ENCODE data around the gene RPA1.

Gene RPA1

DNA sequence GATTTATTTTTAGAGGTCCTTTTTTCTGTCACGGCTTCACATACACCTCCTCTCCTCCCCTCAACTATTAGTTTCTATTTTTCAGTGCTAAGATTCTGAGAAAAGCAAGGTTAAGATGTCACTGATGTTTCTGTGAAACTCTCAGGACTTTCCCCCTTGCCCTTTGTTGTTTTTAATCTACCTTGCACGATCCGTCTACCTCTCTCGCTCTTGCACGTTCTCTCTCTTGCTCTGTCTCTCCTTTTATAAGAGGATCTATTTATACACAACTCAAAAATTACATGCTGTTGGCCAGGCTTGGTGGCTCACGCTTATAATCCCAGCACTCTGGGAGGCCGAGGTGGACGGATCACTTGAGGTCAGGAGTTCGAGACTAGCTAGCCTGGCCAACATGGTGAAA lies 43.6 kb downstream of the RPA1 start:
- in situ Hi-C loops (cut with MboI; ENCODE audit: low sequenced_read_pairs) = no loop called here

DNA sequence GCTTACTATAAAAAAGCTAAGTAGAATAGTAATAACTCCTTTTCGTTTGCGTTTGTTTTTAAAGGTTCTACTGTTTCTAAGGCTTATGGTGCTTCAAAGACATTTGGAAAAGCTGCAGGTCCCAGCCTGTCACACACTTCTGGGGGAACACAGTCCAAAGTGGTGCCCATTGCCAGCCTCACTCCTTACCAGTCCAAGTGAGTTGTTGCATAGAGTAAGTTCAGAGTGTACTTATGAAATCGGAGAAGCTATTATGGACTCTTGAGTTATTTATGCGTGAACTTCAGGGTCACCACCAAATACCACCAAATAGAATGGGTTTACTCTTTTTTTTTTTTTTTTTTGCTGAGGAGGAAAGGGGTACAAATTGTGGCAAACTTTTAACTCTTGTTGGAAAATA lies 45.8 kb downstream of the RPA1 start:
- in situ Hi-C loops (cut with MboI; ENCODE audit: low sequenced_read_pairs) = loop anchor here (25.0 kb wide), 1 partner anchor 412 kb away; no protein-coding TSS in a partner anchor

DNA sequence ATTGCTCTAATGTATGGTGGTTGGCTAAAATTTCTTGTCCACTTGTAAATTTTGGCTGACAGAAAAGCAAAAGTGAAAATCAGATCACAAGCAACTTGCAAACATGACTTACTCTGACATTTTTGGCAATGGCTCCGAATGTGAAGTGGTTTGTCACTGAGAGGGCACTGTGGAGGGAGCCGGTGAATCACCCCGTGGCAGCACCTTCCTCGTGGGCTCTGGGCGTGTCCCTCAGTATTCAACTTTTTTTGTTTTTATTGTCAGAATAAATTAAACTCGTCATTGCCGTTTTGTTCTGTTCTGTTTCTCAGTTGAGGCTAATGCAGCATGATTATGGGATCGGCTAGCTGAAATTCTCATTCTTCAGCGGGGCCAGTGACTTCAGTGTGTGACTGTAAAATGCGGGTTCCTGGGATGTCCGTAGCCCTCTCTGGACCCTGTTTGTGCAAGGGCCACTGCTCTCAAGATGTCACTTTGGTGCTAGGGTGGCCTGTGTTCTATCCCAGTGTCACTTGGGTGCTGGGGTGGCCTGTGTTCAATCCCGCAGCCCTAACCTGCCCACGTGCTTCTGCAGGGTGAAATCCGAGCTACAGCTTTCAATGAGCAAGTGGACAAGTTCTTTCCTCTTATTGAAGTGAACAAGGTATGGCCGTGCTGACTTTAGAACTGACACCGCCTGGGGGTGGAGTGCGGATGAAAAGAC lies 48.8 kb downstream of the RPA1 start:
- in situ Hi-C loops (cut with MboI; ENCODE audit: low sequenced_read_pairs) = loop anchor here (25.0 kb wide), 1 partner anchor 409 kb away; no protein-coding TSS in a partner anchor

DNA sequence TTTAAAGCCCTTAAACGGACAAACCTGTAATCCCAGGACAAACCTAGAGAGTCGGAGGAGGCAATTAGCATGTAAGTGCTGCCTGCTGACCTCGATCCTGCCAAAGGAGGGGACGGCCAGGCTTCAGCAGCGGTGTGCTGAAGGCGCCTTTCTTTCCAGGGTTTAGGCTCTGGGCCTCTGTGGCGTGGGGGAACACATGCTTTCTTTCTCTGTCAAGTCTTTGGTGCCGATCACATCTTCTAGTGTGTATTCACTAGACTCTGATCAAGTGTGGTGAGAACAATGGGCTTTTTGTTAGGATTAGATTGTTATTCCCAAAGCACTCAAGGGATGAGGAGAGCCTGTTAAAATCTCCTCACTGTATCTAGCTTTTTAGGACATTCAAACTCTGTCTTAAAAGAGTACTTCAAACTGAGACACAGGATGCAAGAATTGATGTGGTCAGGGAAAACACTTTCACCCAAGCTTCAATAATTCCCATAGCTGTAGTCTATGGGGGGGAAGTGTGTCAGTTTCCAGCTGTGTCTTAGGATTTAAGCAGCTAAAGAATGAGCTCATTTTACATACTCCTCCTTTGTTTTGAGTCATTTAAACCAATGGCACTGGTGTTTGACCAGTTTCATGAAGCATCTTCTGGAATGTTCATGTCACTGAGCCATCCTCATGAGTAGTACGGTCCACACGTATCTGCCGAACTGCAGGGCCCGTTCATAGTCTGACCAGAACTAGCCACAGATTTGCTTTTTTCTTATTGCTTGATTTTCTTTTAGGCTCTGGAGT lies 51.2 kb downstream of the RPA1 start:
- in situ Hi-C loops (cut with MboI; ENCODE audit: low sequenced_read_pairs) = loop anchor here (25.0 kb wide), 1 partner anchor 406 kb away; no protein-coding TSS in a partner anchor

DNA sequence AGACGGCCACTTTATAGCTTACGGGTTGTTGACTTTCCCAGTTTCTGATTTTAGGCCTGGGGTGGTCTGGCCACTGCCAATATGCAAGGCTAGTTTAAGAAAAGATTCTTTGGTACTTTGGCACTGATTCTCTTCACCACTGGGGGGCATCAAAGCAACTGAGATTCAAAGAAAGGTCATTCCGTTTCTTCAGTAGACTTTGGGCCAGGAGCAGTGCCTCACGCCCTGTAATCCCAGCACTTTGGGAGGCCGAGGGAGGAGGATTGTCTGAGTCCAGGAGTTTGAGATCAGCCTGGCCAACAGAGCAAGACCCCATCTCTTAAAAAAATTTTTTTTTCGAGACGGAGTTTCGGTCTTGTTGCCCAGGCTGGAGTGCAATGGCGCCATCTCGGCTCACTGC lies 53.0 kb downstream of the RPA1 start:
- in situ Hi-C loops (cut with MboI; ENCODE audit: low sequenced_read_pairs) = loop anchor here (25.0 kb wide), 1 partner anchor 404 kb away; no protein-coding TSS in a partner anchor

DNA sequence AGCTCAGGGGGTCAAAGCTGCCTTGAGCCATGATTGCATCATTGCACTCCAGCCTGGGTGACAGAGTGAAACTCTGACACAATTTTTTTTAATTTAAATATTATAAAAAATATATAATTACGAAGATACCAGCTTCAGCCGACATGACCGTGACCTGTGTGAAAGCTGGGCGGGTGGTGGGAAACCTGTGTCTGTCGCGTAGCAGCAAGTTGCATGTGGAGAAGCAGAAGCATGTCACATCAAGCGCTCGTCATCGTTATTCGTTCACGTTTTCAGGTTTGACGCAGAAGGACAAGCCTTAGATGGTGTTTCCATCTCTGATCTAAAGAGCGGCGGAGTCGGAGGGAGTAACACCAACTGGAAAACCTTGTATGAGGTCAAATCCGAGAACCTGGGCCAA lies 53.7 kb downstream of the RPA1 start:
- in situ Hi-C loops (cut with MboI; ENCODE audit: low sequenced_read_pairs) = loop anchor here (25.0 kb wide), 1 partner anchor 404 kb away; no protein-coding TSS in a partner anchor

DNA sequence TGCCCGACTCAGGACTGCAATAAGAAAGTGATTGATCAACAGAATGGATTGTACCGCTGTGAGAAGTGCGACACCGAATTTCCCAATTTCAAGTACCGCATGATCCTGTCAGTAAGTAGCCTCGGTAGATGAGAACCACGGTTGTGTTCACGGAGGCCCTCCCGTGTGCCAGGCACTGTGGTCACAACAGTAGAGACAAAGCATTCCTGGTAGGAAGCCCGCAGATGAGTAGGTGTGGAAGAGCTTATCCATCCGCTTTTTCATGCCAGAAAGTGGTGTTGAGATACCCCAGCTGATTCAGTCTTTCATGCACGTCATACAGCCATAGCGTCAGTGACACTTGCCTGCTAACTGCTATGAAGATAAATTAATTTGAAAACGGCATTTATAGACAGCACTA lies 58.9 kb downstream of the RPA1 start:
- in situ Hi-C loops (cut with MboI; ENCODE audit: low sequenced_read_pairs) = loop anchor here (25.0 kb wide), 1 partner anchor 399 kb away; no protein-coding TSS in a partner anchor

DNA sequence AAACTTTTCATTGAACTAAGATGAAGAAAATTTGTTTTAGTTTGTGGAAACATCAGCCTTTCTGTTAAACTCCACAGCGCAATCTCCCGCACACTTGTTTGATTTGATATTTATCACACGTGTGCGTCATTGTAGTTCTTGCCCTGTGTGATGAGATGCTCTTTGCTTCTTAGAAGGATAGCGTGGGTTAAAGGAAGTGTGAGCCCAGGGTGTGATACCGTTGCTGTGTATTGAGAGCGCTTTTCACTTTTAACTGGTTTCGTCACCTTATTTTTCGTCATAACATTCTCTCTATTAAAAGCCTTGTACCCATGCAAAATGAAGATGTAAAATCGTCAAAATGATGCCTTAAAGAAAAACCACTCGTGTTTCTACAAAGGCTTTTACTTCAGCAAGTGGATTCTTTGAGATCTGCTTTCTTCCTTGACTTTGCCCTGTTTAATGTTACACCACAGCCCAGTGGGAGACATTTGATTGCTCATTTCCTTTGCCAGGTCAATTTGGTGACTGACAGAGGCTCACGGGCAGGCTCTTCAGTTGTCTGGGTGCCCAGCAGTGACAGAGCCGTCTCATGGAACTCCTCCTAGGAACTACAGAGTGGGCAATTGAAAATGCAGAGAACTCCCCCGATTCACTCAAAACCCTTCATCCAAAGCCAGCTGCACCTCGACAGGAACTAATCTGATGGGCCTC lies 61.1 kb downstream of the RPA1 start:
- in situ Hi-C loops (cut with MboI; ENCODE audit: low sequenced_read_pairs) = loop anchor here (25.0 kb wide), 1 partner anchor 396 kb away; no protein-coding TSS in a partner anchor

DNA sequence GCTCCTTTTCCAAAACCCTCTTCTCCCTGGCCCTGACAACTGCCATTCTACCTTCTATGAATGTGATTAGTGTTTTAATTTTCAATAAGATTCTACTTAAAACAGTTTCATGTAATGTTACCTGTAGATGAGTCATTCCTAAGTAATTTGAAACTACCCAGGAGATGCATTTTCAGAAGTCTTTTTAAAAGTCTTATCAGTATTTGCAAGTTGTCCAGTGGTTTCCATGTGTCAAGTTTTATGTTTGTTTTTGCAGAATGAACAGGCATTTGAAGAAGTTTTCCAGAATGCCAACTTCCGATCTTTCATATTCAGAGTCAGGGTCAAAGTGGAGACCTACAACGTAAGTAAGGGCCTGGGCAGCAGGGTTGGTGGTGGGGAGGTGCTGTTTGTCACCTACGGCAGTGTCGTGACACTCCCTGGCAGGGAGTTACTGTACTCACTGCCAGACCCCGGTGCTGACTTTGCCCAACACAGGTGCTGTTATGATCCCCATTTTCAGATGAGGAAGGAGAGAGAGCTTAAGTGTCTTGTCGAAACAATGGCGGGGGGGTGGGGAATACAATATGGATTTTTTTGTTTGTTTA lies 65.0 kb downstream of the RPA1 start:
- in situ Hi-C loops (cut with MboI; ENCODE audit: low sequenced_read_pairs) = loop anchor here (25.0 kb wide), 1 partner anchor 392 kb away; no protein-coding TSS in a partner anchor

DNA sequence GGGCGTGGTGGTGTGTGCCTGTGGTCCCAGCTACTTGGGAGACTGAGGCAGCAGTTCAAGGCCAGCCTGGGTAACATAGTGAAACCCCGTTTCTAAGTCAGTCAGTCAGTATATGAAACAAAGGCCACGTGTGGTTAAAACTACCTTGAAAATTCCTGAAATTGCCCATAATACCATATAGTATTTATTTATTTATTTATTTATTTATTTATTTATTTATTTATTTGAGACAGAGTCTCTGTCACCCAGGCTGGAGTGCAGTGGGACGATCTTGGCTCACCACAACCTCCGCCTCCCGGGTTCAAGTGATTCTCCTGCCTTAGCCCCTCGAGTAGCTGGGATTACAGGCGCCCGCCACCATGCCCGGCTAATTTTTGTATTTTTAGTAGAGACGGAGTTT lies 65.7 kb downstream of the RPA1 start:
- in situ Hi-C loops (cut with MboI; ENCODE audit: low sequenced_read_pairs) = loop anchor here (25.0 kb wide), 1 partner anchor 392 kb away; no protein-coding TSS in a partner anchor

DNA sequence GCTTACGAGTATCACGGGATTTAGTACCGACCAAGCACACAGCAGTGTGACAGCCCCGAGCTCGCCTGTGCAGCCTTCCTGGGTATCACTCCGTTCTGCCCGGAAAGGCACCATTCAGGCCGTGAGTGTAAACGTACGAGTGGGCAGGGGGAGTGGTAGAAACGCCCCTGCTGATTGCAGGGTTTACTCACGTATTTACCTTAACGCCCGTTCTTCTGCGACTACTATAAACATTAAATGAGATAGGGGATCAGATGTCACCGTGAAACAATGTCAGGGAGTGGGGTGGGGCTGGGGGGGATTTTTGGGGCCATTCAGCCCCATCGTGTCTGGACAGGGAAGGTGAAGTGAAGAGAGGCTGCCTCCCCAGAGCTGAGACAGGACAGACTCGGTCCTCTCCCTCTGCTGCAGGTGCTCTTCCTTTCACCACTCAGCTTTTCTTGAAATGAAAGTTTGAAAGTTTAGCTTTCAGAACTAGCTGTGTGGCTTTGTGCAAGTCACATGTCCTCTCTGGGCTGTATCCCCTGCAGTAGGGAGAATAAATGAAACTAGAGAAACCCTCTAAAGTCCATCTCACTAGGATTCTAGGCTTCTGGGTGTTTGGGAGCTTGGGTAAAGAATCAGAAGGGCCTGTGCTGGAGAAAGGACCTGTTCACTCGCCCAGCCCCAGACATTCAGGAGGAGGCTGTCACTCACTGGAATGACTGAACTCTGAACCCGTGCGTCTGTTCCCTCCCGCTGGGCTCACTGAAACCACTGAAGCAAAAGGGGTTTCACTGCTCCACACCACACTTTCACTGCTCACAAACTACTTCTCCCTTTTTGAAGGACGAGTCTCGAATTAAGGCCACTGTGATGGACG lies 66.7 kb downstream of the RPA1 start:
- in situ Hi-C loops (cut with MboI; ENCODE audit: low sequenced_read_pairs) = loop anchor here (25.0 kb wide), 1 partner anchor 391 kb away; no protein-coding TSS in a partner anchor

DNA sequence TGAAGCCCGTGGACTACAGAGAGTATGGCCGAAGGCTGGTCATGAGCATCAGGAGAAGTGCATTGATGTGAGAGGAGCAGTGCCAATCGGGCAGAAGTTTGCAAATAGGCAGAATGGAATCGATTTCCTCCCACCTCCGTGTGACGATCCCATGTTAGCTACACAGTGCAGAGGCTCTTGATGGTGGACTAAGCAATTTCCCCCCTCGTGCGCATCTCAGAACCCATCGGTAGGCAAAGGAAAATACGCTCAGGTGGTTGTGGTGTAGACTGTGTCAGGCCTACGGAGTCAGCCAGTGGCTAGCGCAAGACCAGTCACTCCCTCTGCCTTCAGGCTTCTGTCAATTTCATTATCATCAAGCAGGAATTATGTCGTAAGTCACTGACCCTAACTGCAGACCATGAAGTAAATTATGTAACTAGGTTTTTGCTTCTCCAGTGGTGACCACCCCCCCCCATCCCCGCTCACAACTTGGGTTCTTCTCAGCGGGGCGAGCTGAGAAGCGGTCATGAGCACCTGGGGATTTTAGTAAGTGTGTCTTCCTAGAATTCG lies 67.4 kb downstream of the RPA1 start:
- in situ Hi-C loops (cut with MboI; ENCODE audit: low sequenced_read_pairs) = loop anchor here (25.0 kb wide), 1 partner anchor 390 kb away; no protein-coding TSS in a partner anchor

DNA sequence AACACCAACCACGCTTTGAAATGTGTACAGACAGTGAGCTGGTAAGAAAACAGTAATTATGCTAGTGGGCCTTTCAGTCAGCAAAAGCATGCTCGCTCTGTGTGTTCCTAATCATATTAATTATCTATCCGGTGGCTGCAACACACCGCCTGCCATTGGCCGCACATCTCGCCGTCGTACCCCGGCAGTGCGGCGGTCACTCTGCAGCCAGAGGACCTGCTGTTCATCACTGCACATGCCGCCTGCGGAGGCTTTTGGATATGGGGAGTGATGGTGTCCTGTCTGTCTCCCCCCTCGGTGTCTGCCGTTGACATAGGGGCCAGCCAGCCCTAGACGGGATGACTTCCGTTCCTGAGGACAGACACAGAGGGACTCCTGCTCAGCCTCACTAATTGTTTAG lies 68.5 kb downstream of the RPA1 start:
- in situ Hi-C loops (cut with MboI; ENCODE audit: low sequenced_read_pairs) = loop anchor here (25.0 kb wide), 1 partner anchor 389 kb away; no protein-coding TSS in a partner anchor

DNA sequence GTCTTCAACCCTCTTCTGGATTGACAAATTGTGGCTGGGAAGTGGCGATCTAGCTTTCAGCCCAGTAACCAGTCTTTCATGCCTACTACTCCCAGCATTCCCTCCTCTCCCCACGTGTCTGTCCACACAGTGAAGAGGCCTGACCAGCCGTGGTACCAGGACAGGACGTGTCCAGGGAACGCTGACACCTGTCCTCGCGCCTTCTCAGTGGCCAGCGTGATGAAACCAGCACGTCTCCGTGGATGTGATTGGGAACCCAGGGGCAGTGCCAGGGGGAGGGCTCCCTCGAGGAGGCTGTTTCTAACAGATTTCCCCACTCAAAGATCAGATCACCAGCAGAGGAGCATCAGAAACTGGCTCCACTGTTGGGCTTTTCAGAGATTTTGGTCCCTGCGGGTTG lies 69.1 kb downstream of the RPA1 start:
- in situ Hi-C loops (cut with MboI; ENCODE audit: low sequenced_read_pairs) = loop anchor here (25.0 kb wide), 1 partner anchor 388 kb away; no protein-coding TSS in a partner anchor

DNA sequence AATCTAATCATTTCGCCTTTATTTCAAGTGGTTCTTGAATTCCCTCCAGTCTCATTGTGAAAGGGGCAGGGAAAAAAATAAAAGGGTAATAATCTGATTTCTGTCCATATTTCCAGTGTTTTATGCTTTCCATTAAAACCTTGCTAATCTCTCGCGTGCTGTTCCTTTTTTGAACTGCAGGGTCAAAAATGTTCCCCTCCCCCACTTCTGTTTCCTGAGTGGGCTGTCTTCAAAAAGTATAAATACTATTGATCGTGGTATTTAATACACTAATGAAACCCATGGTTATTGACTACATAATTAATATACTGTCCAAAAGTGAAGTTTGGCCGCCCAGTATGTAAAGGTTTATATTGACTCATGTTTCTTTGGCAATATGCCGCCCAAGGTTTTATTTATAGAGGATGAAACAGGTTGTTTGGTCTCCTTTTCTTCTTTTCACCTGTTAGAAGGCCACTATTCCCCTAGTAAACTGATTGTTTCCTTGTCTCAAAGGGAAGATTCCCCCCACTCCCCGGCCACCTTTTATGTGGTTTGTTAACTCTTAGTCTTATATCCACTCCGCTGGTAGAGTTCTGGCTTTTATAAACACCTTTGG lies 69.7 kb downstream of the RPA1 start:
- in situ Hi-C loops (cut with MboI; ENCODE audit: low sequenced_read_pairs) = loop anchor here (25.0 kb wide), 1 partner anchor 388 kb away; no protein-coding TSS in a partner anchor

DNA sequence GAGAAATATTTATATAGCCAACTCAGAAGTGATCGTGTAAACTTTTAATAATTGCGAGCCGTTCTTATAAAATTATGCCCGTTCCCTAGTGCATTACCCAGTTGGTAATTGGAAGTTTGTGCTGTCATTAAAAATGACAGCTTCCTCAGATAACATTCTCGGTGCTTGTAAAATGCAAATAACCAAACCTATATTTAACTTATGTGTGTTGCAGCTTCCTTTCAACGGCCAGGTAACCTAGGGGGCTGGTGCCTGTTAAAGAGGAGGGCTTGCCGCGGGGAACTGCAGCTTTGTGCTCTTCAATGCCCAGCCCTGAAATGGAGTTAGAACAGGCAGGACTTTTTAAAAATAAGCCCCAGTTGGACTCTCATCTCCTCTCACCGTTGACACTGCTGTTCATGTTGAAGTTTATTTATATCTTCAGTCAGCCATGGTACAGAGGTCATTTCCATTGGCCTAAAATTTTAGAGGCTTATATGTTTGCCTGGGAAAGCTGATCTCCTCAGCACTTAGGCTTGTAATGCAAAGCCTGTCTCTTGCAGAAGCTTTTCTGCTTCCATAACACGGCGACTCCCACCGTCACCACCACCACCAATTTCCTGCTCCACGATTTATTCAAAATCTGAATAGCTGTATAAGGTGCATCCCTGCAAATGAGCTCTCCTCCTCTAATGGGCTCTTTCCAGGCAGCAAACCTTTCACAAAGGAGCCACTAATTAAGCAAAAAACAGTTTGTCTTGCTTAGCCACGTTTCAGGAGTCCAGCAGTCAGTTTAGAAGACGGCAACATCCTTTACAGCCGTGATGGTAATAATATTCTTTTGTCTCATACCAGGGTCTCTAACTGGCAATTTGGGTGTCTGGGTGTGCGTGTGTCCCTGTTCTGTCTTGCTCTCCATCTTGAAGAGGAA lies 74.7 kb downstream of the RPA1 start:
- in situ Hi-C loops (cut with MboI; ENCODE audit: low sequenced_read_pairs) = no loop called here

DNA sequence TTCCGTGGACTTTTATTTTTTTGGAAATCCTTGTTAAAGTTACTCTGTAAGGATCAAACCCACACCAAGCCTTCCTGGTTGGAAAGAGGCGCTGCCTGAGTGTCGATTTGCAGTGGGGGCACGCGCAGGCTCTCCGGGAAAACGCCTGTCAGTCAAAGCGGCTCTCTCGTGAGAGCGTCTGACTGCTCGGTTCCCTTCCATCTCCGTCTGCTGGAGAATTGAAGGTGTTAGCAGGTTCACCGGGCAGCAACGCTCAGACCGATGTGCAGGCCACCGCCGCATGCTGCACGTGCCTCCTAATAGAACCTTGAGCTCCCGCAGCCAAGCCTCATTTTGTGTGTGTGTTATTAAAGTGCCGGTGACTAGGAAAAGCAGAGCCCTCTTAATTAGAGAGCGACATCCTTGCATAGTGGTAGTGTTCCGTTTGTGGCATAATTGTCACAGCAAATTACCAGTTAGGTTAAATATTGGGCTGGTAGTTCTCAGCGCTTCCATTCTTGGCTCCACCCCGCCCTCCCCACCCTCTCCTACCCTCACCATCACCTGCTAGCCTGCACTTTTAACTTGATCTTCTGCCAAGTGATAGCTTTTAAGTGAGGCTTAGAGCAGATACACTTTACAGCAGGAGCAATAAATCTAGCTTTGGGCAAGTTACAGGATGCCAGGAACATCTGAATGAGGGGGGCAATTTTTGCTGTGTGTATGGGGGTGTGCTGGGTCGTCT lies 75.5 kb downstream of the RPA1 start:
- in situ Hi-C loops (cut with MboI; ENCODE audit: low sequenced_read_pairs) = no loop called here

All from HL-60/S4 treated with retinoic acid at 250 ng/mL for 4 days and 3 days (cell line).